B cell (primary cell): ENCODE measurements around the gene CYB5RL. TPM values are rescaled to one million over a fixed set of nuclear protein-coding genes. Genes with fewer than 3 reads are reported as not detected.
A peak's percentile ranks its signal among the peaks of the same experiment; 100 is the strongest.

Experiments
- ATAC-seq: fragments of 200-7000 bp; cut with Tn5 transposase; one replicate; pipeline ENCODE4 v1.10.0; 2021; ENCODE audit warnings: low read depth, mild to moderate bottlenecking, moderate number of reproducible peaks, moderate library complexity
- CTCF ChIA-PET: fragments of 350-600 bp; sonication (Branson Sonifier 250); formaldehyde crosslinking; loops from one replicate; lab custom pipeline; 2021; ENCODE audit warnings: antibody characterized with exemption, inconsistent platforms; lab: Charles Lee
- POLR2A ChIA-PET: fragments of 350-600 bp; sonication (Branson Sonifier 250); formaldehyde crosslinking; loops from one replicate; lab custom pipeline; 2021; ENCODE audit warnings: antibody characterized with exemption; lab: Charles Lee
- DNase-seq: peaks from one replicate; pipeline ENCODE4 v3.0.0; 2013
- H2AFZ ChIP-seq: 2 replicates; pipeline ENCODE4 v1.6.1; 2012; ENCODE audit warnings: mild to moderate bottlenecking, low read depth, low read length; ENCODE audit not compliant: insufficient read depth, poor library complexity, severe bottlenecking
- H3K27ac ChIP-seq, 2 donors: 1 replicate in 1 of 2; 2 replicates in 1 of 2; pipeline ENCODE4 v1.5.1; 2012 to 2013; ENCODE audit warnings: low read length in 2 of 2, mild to moderate bottlenecking in 2 of 2, moderate library complexity in 1 of 2
- H3K27me3 ChIP-seq, 4 experiments: fragments of 200-600 bp in 1 of 4; sonication (generic) in 1 of 4; replicated peaks in 1 of 4; 1 replicate in 2 of 4; 2 replicates in 2 of 4; pipeline versions ENCODE4 v1.6.1 to v1.7.0; 2013 to 2016; ENCODE audit warnings: low read length in 3 of 4, mild to moderate bottlenecking in 2 of 4, mixed read lengths in 1 of 4, moderate library complexity in 1 of 4; ENCODE audit not compliant: insufficient read depth in 4 of 4, control insufficient read depth in 3 of 4; ENCODE audit errors: control extremely low read depth in 1 of 4
- H3K36me3 ChIP-seq, 2 experiments: replicated peaks in 1 of 2; 1 replicate in 1 of 2; 2 replicates in 1 of 2; pipeline versions ENCODE4 v1.6.1 to v1.7.1; 2013; ENCODE audit warnings: low read length in 1 of 2; ENCODE audit not compliant: insufficient read depth in 2 of 2, control insufficient read depth in 1 of 2; ENCODE audit errors: control extremely low read depth in 1 of 2, extremely low read depth in 1 of 2
- H3K4me1 ChIP-seq, 2 donors: fragments of 200-600 bp in 1 of 2; sonication (generic) in 1 of 2; 1 replicate in 1 of 2; 2 replicates in 1 of 2; pipeline versions ENCODE4 v1.5.1 to v1.6.1; 2013 to 2017; ENCODE audit warnings: low read length in 2 of 2; ENCODE audit not compliant: control insufficient read depth in 2 of 2, insufficient read depth in 2 of 2
- H3K4me2 ChIP-seq: replicated peaks from 2 replicates; pipeline ENCODE3; 2012; ENCODE audit warnings: mild to moderate bottlenecking, low read depth, low read length; ENCODE audit not compliant: poor library complexity, severe bottlenecking
- H3K4me3 ChIP-seq, 5 experiments: fragments of 200-600 bp in 1 of 5; sonication (generic) in 1 of 5; 1 replicate in 3 of 5; 2 replicates in 2 of 5; pipeline versions ENCODE4 v1.5.1 to v1.7.0; 2011 to 2016; ENCODE audit warnings: low read length in 4 of 5, mild to moderate bottlenecking in 4 of 5, low read depth in 2 of 5, control low read depth in 1 of 5, moderate library complexity in 1 of 5; ENCODE audit not compliant: insufficient read depth in 1 of 5; ENCODE audit errors: control extremely low read depth in 1 of 5, extremely low read depth in 1 of 5
- H3K79me2 ChIP-seq: fragments of 200-600 bp; sonication (generic); one replicate; pipeline ENCODE4 v1.6.0; 2016; ENCODE audit warnings: low read length; ENCODE audit not compliant: control insufficient read depth, insufficient read depth
- H3K9ac ChIP-seq: fragments of 200-600 bp; sonication (generic); 2 replicates; pipeline ENCODE4 v1.6.1; 2017; ENCODE audit warnings: mild to moderate bottlenecking, low read length, moderate library complexity
- H3K9me3 ChIP-seq, 3 donors: one replicate each; pipeline versions ENCODE4 v1.6.1 to v1.7.1; 2013; ENCODE audit warnings: low read length in 2 of 3; ENCODE audit not compliant: control insufficient read depth in 2 of 3, insufficient read depth in 1 of 3; ENCODE audit errors: control extremely low read depth in 1 of 3
- H4K20me1 ChIP-seq: 2 replicates; pipeline ENCODE4 v1.6.0; 2012; ENCODE audit warnings: mild to moderate bottlenecking, low read length; ENCODE audit not compliant: insufficient read depth, control insufficient read depth, poor library complexity, severe bottlenecking
- H3K27ac Mint-ChIP-seq: one replicate; pipeline ENCODE4 v1.8.0; 2021; ENCODE audit warnings: mixed read lengths
- H3K27me3 Mint-ChIP-seq: one replicate; pipeline ENCODE4 v1.8.0; 2021; ENCODE audit warnings: mixed read lengths
- H3K4me1 Mint-ChIP-seq: one replicate; pipeline ENCODE4 v1.8.0; 2021; ENCODE audit warnings: mixed read lengths
- H3K4me3 Mint-ChIP-seq: one replicate; pipeline ENCODE4 v1.8.0; 2021; ENCODE audit warnings: mixed read lengths
- H3K9me3 Mint-ChIP-seq: one replicate; pipeline ENCODE4 v1.8.0; 2022; ENCODE audit warnings: mixed read lengths; ENCODE audit not compliant: insufficient read depth
- EZH2 ChIP-seq: IDR thresholded peaks from 2 replicates; pipeline ENCODE4 v1.6.1; 2012; ENCODE audit warnings: borderline replicate concordance, low read depth, mild to moderate bottlenecking, moderate library complexity, low read length; ENCODE audit not compliant: insufficient read depth, poor library complexity, severe bottlenecking
- WGBS: methylation state at CpG from one replicate; pipeline ENCODE4 v1.1.5; 2013; ENCODE audit warnings: missing lambda C conversion rate; ENCODE audit not compliant: insufficient coverage; 5-methylcytosine and 5-hydroxymethylcytosine counted together
- intact Hi-C: fragments of 100-400 bp; cut with micrococcal nuclease; formaldehyde crosslinking; loops from one replicate; pipeline ENCODE4 v1.10.0; 2022
- polyA plus RNA-seq: library from polyadenylated mRNA; depleted of rRNA; stranded (reverse); fragments of >200 nt; gene quantifications from 2 replicates; pipeline ENCODE4 v1.2.3, GENCODE V29; 2012
- total RNA-seq, 2 donors: library from RNA; stranded (reverse); fragments of 120-200 nt in 1 of 2; gene quantifications; 1 replicate in 1 of 2; 2 replicates in 1 of 2; pipeline versions ENCODE4 v1.2.3 to v1.2.4, GENCODE V29; 2013 to 2022
- TF ChIP-seq, protein P1 (sequence below): fragments of 200-600 bp; IDR thresholded peaks from one replicate; pipeline ENCODE4 v1.8.0; 2022; ENCODE audit warnings: antibody characterized with exemption, mild to moderate bottlenecking

Gene CYB5RL
- total and polyA plus RNA-seq, 2 donors (not counting 1 experiment from before 2014, with no cell fraction given) = 7.9 to 12.4 TPM

DNA sequence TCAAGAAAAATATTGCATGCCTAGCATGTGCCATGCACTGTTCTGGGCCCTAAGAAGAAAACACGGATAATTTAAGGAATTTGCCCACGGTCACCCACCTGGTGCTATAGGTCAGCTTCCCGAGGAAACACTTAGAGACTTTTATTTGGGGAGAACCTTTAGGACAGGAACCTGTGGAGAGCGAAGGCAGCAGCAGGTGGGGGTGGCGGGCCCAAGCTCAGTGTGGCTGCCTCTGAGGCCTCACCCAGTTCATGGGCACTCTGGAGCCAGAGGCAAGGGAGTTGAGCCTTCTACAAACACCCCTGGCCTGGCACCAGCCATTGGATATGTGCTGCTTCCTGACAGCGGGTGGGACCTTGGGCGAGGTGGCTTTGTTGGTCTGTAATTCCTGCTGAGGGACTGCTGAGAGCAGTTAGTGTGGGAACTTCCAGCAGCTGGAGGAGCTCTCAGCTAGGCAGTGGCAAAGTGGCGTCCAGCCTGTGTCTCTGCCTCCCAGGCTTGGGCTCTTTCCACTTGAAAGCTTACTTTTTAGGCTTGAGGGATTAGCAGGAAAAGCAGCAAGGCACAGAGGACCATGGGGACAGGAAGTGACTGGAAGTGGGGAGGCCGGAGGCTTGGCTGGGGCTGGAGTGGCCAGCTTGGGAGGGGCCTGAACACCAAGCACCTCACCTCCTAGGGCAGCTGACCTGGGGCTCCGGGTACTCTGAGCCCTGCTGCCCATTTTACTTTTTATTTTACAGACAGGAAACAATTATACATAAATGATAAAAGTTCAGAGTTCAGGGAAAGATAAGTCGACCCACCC is 19.3 kb upstream of the CYB5RL start:
- no peaks in the 10 kb centered on the region for H3K4me1 Mint-ChIP-seq
- DNase-seq (no peak), ATAC-seq (no peak)
- Histone ChIP-seq H3K4me2 (no peak overlapping the region), H3K36me3 (peaks cover 2 to 63% of the 10 kb centered on the region in 2 experiments), H3K79me2 (no peaks in the 10 kb centered on the region), H3K4me3 (no peak overlapping the region), H3K4me1 (no peaks in the 10 kb centered on the region), H4K20me1 (no peaks in the 10 kb centered on the region), H3K9me3 (no peaks in the 10 kb centered on the region), H3K27me3 (no peaks in the 10 kb centered on the region), H2AFZ (no peak overlapping the region), H3K27ac (no peak overlapping the region), H3K9ac (no peak overlapping the region)
- CTCF ChIA-PET = no interaction called here
- WGBS = 94% methylated on average over 8 of the region's 11 CpGs
- intact Hi-C loops = no loop called here
- H3K27me3 Mint-ChIP-seq = no peaks in the 10 kb centered on the region
- H3K9me3 Mint-ChIP-seq = no peaks in the 10 kb centered on the region
- TF ChIP-seq EZH2 = no peak
- TF ChIP-seq, protein P1, sequence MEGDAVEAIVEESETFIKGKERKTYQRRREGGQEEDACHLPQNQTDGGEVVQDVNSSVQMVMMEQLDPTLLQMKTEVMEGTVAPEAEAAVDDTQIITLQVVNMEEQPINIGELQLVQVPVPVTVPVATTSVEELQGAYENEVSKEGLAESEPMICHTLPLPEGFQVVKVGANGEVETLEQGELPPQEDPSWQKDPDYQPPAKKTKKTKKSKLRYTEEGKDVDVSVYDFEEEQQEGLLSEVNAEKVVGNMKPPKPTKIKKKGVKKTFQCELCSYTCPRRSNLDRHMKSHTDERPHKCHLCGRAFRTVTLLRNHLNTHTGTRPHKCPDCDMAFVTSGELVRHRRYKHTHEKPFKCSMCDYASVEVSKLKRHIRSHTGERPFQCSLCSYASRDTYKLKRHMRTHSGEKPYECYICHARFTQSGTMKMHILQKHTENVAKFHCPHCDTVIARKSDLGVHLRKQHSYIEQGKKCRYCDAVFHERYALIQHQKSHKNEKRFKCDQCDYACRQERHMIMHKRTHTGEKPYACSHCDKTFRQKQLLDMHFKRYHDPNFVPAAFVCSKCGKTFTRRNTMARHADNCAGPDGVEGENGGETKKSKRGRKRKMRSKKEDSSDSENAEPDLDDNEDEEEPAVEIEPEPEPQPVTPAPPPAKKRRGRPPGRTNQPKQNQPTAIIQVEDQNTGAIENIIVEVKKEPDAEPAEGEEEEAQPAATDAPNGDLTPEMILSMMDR = no peak
- peak overlapping the region; percentile 35 for H3K27ac Mint-ChIP-seq
- H3K4me3 Mint-ChIP-seq = no peak overlapping the region
- POLR2A ChIA-PET = no interaction called here

DNA sequence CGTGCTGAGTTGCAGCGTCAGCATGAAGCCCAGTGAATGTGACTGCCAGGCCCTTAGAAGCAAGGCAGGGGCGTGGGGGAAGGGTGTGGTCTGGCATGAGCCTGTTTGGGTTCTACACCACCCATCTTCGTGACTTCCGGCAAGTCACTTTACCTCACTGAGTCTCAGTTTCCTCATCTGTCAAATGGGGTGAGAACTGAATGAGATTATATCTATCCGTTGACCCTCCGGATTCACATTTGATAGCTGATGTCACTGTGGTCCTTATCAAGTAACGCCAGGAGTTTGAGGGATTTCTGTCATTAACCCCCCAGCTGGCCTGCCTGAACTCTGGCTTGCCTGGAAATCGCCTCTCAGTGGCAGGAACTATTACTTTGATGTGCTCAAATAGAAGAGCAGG is 15.7 kb upstream of the CYB5RL start:
- H4K20me1 ChIP-seq = no peaks in the 10 kb centered on the region
- Mint-ChIP-seq H3K4me3 (no peak overlapping the region), H3K27ac (no peak overlapping the region), H3K4me1 (no peaks in the 10 kb centered on the region), H3K27me3 (no peaks in the 10 kb centered on the region), H3K9me3 (no peaks in the 10 kb centered on the region)
- H3K4me3 ChIP-seq = no peak overlapping the region
- ChIA-PET CTCF (no interaction called here), POLR2A (no interaction called here)
- no peaks in the 10 kb centered on the region for H3K4me1 ChIP-seq
- H3K27ac ChIP-seq = no peak overlapping the region
- WGBS = 92% methylated on average over 7 of the region's 9 CpGs
- intact Hi-C loops = no loop called here
- peaks cover 5% of the 10 kb centered on the region for H3K79me2 ChIP-seq
- no peak overlapping the region for H3K4me2 ChIP-seq
- H2AFZ ChIP-seq = no peak overlapping the region
- H3K27me3 ChIP-seq = no peaks in the 10 kb centered on the region
- DNase-seq = no peak
- H3K9me3 ChIP-seq = no peaks in the 10 kb centered on the region
- H3K36me3 ChIP-seq = peaks cover 7 to 93% of the 10 kb centered on the region in 2 experiments
- TF ChIP-seq, protein P1 = no peak
- no peak for TF ChIP-seq EZH2
- ATAC-seq = no peak
- H3K9ac ChIP-seq = no peak overlapping the region
